CD4-positive, alpha-beta T cell treated with Interleukin-6 at 100 ng/mL for 8 hours (primary cell): ENCODE results near the gene XCR1.
"Not testable (repeated sequence)": the region's sequence is repeated elsewhere in the genome, so short reads cannot be mapped to it uniquely, and the experiment has no call there.

Experiments used
- DNase-seq: peaks from one replicate; pipeline ENCODE4 v3.0.0-alpha.2; 2020; ENCODE audit warnings: mixed read lengths, low spot score

Gene XCR1

GRCh38 chr3:46003706-46004105 lies 23.6 kb downstream of the XCR1 start:
- not testable (repeated sequence) for DNase-seq

- no peak for DNase-seq
Observed at GRCh38 chr3:46001178-46001577, 26.1 kb downstream of the XCR1 start.

GRCh38 chr3:45997942-45998341 lies 29.3 kb downstream of the XCR1 start:
- DNase-seq, result no peak

- not testable (repeated sequence) for DNase-seq
Observed at GRCh38 chr3:45997499-45997898, 29.8 kb downstream of the XCR1 start.

GRCh38 chr3:45995236-45996192 lies 31.8 kb downstream of the XCR1 start, which contains the start of gene FYCO1:
TSS of gene FYCO1 (minus strand) at chr3:45995824. CDS start at chr3:45984910, 10,914 bp downstream.
- peak; percentile 88 for DNase-seq

GRCh38 chr3:45994419-45995235 lies 32.7 kb downstream of the XCR1 start:
- DNase-seq, result peak; percentile 66

- peak; percentile 56 for DNase-seq
Observed at GRCh38 chr3:45993421-45994027, 33.8 kb downstream of the XCR1 start.

GRCh38 chr3:45992821-45993221 lies 34.5 kb downstream of the XCR1 start:
- no peak for DNase-seq

GRCh38 chr3:45992133-45992729 lies 35.1 kb downstream of the XCR1 start:
- DNase-seq, result no peak

GRCh38 chr3:45991341-45991740 lies 35.9 kb downstream of the XCR1 start:
- no peak for DNase-seq

- DNase-seq, result no peak
Observed at GRCh38 chr3:45990181-45990580, 37.1 kb downstream of the XCR1 start.

GRCh38 chr3:45988804-45989203 lies 38.5 kb downstream of the XCR1 start:
- no peak for DNase-seq

- no peak for DNase-seq
Observed at GRCh38 chr3:45988362-45988761, 38.9 kb downstream of the XCR1 start.

GRCh38 chr3:45987368-45988291 lies 39.7 kb downstream of the XCR1 start:
- DNase-seq, result no peak

GRCh38 chr3:45986303-45986982 lies 40.8 kb downstream of the XCR1 start:
- DNase-seq, result no peak

GRCh38 chr3:45985532-45986302 lies 41.6 kb downstream of the XCR1 start:
- DNase-seq, result no peak

GRCh38 chr3:45984331-45985312 lies 42.7 kb downstream of the XCR1 start:
- DNase-seq, result no peak

- no peak for DNase-seq
Observed at GRCh38 chr3:45983770-45984169, 43.5 kb downstream of the XCR1 start.
